HG03280 (cell line): ENCODE measurements around the gene GOLGA3.
"Not testable (repeated sequence)": the region's sequence is repeated elsewhere in the genome, so short reads cannot be mapped to it uniquely, and the experiment has no call there.

Experiments used
- ATAC-seq: cut with Tn5 transposase; IDR thresholded peaks from one replicate; pipeline ENCODE4 v1.9.1; 2021; ENCODE audit warnings: mild to moderate bottlenecking, moderate library complexity; ENCODE audit not compliant: unreplicated experiment

GOLGA3 gene

DNA sequence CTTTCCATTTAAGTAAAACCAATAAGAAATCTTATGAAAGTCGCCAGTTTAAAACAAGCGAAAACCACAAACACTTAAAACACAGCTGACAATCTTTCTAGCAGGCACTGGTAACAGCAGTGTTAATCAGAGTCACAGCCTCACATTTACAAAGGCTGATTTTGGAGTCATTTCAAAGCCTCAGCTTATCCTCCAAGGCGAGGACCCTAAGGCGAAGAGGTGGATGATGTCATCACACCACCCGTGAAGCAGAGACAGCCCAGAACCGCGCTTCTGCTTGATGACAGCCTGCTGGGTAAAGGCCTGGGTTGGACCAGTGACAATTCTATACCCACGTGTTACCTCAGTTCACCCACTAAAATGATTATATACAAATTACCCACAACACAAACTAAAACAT, 10.1 kb downstream of the GOLGA3 start:
- no peak for ATAC-seq

DNA sequence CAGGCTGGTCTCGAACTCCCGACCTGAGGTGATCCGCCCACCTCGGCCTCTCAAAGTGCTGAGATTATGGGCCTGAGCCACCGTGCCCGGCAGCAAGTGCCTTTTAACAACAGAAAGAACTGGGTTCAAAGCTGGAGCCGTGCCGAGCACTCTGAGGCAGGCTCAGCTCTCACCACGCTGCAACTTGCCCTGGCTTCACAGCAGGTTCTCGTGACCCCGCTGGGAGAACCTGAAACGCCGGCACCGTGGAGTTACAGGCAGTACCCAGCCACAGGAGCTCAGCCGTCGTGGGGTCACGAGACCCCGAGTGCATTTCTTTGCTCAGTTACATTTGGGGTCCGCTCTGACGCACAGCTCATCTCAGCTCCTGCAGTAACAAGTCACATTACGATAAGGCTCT, 14.4 kb downstream of the GOLGA3 start:
- no peak for ATAC-seq

DNA sequence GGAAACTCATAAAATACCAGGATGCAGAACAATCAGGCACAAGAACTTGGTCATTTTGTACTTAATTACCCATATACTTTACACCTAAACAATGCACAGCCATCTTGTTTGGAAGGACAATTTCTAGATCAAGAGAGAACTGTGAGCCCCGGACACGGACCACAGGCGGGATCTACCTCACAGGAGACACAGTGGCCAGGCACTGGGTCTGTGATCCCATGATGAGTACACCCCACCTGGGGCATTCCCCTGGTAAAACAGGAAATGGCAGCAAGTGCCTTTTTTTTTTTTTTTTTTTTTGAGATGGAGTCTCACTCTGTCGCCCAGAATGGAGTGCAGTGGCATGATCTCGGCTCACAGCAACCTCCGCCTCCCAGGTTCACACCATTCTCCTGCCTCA, 15.2 kb downstream of the GOLGA3 start:
- ATAC-seq = no peak

DNA sequence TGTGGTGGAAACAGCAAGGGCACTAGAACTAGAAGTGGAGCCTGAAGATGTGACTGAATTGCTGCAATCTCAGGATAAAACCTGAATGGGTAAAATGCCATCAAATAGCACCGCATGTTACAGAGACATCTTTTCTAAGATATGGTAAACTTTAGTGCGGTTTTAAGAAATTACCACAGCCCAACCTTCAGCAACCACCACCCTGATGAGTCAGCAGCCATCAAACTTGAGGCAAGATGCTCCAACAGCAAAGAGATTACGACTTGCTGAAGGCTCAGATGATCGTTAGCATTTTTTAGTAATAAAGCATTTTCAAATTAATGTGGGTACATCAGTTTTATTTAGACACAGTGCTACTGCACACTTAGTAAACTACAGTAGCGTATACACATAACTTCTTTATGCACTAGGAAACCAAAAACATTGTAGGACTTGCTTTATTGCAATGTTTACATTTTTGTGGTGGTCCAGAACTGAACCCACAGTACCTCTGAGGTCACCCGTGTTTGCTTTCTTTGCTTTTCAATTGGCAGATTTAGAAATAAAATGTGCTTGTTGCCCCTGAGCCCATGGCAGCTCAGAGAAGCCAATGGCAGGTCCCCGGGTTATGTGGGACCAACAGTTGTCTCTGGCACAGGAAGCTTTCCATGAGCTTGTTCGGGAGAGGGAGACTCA, 15.9 kb downstream of the GOLGA3 start:
- no peak for ATAC-seq

DNA sequence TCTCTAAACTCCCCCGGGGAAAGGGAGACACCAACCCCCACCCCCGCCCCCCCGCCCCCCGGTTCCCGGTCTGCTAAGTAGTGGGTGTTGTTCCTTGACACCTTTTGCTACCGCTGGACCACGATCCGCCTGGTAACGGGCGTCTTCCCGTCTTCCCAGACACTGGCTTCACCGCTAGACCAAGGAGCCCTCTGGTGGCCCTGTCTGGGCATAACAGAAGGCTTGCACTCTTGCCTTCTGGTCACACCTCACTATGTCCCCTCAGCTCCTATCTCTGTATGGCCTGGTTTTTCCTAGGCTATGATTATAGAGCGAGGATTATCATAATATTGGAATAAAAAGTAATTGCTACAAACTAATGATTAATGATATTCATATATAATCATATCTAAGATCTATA, 19.3 kb downstream of the GOLGA3 start:
- ATAC-seq = not testable (repeated sequence)

DNA sequence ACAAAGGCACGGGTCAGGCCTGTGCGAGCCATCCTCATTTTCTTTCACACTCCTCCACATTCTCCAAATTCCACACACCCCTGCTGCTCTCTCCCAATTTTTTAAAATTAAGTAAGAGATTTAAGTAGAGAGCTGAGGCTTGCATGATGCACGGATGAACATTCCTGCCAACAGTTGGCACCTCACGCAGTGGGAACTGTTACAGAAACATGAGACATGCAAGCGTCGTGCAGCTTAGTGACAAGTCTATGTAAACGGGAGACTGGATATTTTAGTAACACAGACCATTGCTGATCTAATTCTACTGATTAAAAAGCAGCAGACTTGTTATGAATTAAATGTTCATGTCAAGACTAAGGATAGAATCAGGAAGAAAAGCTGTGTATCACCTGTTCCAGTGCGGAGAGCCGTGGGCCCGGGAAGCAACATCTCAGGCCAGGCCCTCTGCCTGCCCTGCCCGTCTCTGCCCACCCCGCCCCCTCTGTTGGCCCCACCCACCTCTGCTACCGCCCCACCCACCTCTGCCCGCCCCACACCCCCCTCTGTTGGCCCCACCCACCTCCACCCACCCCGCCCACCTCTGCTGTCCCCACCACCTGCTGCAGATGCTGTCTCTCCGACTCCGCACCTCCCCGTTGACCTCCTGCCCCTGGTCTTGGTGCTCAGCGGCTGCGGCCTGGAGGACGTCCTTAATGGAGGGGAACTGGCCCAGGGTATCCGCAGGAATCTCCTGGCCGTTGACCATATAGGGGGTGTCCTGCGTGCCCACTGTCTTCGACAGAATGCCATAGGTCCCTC, 21.2 kb downstream of the GOLGA3 start:
- ATAC-seq = no peak

DNA sequence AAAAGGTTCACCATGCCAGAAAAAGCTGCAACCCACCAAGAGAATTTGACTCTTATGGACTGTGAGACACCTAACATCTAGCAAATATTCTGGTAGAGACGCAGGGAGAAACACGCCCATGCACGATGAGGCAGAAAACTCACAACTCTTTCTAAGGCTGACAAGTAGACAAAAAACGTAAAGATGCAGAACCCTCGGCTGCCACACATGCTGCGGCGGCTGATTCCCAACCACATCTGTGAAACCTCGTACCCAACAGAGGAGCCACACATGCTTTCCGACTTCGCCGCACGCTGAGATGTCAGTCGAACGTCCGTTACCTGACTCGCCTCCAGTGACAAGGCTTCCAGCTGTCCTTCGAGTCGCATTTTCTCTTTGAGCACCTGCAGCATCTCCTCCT, 21.8 kb downstream of the GOLGA3 start:
- ATAC-seq = no peak

DNA sequence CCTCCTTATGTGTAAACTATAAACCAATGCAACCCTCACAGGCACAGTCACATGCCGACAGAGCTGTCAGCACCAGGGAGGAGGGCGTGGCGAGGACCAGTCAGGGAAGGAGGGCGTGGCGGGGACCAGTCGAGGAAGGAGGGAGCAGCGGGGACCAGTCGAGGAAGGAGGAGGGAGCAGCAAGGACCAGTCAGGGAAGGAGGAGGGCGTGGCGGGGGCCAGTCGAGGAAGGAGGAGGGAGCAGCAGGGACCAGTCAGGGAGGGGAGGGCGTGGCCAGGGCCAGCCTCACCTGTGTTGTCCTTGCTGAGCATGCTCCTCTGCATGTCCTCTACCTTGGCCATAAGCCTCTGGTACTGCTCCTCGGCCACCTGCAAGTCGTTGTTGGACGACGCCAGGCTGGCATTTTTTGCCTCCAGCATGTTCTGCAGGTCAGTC, 24.2 kb downstream of the GOLGA3 start:
- no peak for ATAC-seq

DNA sequence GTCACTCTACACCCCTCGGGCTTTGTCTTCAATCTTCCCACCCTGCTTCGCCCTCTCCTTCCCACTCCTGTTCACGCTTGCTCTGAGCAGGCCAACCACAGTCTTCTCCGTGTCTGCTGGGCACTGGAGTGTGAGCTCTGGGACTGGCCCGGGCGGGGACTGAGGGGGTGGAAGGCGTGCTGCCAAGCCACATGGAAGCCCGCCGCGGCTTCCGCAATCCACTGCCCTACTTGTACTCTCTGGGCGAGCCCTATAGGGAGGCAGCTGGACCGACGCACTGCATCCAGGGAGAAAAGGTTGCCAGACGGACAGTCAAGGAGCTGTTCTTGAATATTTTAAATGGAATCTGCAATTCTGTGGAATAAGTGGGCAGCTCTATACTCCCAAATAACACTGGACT, 24.8 kb downstream of the GOLGA3 start:
- ATAC-seq = no peak

DNA sequence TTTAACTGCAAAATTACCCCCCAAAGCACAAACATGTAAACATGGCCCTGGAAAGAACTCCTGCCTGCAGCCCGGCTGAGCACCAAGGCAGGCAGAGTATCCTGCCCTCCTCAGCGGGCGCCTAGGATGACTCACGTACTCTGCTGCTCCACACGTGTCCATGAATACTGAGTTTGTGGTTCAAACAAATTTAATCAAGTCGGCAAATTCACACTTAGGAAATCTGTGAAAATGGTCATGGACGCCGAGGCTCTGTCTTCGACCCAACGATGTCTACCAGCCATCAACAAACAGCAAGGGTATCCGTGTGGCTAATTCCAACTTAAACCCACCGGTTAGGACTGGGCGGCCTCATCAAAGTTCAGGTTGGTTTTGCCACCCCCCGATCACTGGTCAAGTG, 25.5 kb downstream of the GOLGA3 start:
- ATAC-seq = no peak

DNA sequence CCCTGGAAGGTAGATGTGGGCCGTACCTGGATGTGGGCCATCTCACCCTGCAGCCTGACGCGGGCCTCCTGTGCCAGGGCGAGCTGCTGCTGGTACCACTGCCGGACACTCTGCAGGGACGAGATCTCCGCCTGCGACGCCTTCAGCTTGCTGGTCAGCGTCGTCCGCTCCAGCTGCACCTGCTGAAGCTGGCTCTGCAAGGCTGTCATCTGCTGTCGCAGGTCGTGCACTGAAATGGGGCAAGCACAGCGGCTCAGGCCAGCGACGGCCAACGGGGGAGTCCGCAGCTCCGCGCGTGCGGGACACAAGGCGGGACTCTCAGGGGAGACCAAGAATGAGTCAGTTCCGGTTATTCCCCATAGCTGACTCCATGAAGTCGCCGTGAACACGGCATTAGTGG, 26.9 kb downstream of the GOLGA3 start:
- no peak for ATAC-seq

DNA sequence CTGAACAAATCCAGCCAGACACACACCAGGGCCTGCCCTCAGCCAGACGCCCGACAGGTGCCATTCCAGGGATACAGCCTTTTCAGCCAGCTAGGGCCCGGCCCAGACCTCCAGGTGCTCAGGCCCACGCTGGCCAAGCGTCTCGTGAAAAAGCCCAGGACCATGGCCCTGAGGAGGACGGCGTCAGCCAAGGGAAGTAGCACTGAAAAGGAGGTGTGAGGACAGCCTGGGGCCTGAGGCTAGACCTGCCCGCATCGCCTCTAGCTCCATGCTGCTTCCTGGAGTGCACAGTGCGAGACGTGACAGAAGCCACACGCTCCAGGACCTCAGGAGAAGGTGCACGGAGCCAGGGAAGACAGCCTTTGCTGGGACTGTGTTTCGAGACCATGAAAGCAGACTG, 29.8 kb downstream of the GOLGA3 start:
- ATAC-seq = no peak

DNA sequence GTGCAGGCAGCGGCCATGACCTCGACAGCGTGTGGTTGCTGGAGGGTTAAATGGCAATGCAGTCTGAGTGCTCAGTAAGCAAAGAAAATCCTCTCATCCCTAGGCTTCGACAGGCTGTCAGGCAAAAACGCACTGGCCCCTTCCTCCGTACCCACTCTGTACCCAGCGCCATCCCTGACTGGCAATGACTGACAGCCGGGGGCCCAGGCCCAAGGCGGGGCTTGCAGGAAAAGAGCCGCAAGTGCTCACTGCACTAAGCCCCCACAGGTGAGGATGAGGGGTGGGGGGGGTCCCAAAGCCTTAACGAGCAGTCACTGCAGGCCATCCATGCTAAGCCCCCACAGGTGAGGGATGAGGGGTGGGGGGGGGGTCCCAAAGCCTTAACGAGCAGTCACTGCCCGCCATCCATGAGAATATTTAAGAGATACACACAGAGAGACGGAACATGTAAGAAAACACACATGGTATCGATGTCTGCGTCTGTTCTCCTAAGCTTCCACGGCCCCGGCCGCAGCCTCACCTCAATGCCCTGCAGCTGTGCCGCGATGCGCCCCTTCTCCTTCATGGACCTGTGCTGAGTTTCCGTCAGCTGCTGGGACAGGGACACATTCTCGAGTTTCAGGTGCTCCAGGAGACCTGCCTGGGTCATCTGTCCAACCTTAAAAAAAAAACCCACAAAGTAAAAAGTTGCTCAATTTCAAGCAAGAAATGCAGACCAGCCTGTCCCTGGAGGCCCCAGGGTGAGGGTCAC, 30.7 kb downstream of the GOLGA3 start:
- ATAC-seq = no peak

DNA sequence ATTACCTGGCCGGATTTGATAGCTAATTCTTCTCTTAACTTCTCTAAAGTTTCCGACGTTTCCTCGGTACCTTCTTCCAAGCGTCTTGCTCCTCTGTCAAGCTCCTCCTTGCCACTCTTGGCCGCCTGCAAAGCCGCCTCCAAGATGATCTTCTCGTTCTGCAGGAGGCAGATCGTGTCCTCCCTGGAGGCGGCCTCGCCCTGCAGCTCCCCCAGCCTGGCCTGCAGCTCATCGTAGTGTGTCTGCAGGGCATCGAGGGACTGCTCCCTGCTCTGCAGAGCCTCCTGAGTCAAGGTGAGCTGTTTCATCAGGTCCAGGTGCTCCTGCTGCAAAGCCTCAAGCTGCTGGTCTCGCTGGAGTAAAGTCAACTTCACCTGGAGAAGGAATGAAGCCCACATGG, 32.8 kb downstream of the GOLGA3 start:
- no peak for ATAC-seq

DNA sequence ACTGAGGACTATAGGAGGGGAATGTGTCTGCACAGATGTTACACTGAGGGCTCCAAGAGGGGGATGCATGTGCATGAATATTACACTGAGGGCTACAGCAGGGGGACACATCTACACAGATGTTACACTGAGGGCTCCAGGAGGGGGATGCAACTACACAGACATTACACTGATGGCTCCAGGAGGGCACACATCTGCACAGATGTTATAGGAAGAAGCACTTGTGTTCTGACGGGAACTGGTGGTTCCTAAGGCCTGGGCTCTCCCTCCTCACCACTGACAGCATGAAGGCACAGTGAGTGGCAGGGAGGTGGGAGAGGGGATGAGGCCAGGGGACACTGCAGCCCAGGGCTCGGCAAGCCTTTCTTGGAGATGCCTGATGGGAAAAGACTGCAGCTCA, 36.7 kb downstream of the GOLGA3 start:
- ATAC-seq = not testable (repeated sequence)

DNA sequence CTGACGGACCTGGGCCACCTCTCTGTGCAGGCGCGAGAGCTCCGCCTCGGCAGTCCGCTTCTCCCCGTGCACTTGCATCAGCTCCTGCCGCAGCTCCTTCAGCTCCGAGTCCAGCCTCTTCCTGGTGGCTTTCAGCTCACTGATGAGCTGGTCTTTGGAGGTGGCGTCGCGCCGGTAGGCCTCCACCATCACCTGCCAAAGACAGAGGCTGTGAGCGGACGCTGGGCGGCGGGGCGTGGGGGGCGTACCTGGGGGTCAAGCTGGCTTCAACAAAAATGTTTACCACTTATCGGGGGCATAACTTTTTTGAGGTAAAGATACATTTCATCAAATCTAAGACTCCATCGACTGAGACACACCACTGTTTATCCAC, 39.6 kb downstream of the GOLGA3 start:
- no peak for ATAC-seq

DNA sequence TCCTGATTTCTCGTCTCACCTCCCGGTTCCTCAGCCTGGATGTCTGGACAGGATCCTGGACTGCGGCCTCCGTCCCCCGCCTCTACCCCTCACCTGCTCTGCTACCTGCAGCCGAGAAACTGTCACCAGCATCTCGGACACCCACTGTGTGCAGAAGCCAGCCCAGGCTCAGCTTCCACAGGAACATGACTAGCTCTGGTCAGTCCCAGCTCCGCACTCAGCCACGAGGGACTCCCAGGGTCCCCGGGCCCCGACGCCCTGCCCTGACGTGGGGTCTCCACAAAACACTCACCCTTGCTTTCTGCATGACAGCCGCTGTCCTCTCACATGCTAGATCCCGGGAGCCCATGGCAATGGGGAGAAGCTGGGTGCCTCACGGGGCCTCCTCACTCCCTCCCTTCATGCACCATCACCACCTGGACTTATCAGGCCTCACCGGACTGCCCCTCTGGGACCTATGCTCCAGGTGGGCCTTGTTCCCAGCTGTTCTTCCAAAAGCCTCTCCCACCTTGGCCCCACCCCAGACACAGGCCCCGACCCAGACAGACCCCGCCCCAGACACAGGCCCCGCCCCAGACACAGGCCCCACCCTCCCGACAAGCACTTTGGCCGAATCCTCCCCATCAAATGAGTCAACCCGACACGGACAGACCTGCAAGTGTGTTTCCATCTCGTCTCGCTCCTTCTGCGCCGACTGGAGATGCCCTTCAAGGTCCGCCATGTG, 40.1 kb downstream of the GOLGA3 start:
- no peak for ATAC-seq

DNA sequence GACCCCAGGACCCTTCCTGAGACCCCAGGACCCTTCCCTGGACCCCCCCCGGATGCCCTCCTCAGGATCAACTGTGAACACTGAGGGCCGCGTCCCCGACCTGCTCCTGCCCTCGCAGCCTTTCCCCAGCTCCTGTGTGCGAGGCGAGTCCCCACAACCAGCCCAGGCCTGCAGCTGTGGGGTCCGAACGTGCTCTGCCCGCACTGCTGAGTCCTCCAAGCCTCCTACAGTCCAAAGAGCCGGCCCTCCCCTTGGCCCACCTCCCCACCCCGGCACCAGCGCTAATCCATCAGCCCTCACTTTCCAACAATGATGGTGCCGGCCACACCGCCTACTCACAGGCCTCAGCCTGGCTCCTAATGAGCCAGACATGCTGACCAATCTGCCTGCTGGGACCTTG, 40.8 kb downstream of the GOLGA3 start:
- no peak for ATAC-seq

DNA sequence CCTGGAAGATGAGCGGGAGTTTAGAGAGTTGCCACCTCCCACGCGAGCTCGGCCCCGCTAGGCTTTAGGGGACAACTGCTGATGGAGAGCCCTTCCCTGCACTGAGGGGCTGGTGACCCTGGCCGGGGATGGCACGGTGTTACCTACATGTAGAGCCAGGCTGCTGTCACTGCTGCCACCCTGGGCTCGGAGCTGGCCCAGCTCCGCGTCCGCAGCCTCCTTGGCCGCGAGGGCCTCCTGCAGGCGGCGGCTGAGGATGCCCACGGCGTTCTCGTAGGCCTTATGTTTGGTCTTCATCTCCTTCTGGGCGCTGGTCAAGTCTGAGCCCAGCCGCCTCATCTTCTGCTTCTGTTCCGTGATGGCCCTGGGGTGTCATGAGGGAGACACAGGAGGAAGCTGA, 42.5 kb downstream of the GOLGA3 start:
- no peak for ATAC-seq

DNA sequence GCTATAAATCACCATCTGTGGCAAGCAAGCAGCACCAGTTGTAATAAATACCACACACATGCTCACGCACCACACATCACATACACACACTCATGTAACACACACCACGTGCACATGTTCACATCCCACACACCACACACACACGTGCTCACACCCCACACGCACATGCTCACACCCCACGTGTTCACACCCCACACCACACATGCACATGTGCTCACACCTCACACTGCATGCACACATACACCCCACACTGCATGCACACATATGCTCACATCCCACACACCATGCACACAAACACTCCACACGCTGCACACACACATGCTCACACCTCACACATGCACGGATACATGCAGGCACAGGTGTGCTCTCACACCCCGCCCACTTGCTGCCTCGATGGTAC, 44.1 kb downstream of the GOLGA3 start:
- ATAC-seq = no peak

DNA sequence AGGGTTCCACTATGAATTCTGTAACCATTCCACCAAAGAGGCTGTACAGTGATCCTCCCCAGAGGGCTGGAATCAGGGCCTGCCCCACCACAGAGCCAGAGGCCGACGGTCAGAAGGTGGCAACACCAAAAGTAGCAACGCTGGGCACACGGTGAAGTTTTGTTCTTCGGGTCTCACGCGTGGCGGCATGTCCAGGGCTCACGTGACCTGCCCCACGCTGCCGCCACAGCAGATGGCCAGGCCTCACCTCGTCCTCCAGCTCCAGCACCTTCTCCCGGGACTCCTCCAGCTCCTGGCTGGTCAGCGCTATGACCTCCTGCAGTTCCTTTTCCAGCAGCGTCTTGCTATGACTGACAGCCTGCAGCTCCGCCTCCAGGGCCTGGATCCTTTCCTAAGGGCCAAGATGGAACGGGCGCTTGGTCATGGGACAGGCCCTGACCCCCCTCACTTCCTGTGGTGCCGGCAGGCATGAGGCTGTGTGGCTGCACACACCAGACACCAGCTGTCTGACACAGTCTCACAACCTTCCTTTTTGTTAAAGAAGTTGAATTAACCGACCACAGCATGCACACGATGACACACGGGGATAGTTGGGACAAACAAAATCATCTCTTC, 44.6 kb downstream of the GOLGA3 start:
- ATAC-seq = no peak
